Vagina (tissue), 2 donors: Measurements from ENCODE around the gene FBP1.

Experiments
- POLR2A ChIP-seq, 2 donors: fragments of 450-650 bp; IDR thresholded peaks; one replicate each; pipeline ENCODE4 v1.6.1; 2017; ENCODE audit warnings: antibody characterized with exemption in 2 of 2, mild to moderate bottlenecking in 2 of 2, moderate library complexity in 2 of 2
- TF ChIP-seq, protein P1 (sequence below), 3 experiments: fragments of 450-650 bp in 2 of 3; fragments of 200-600 bp in 1 of 3; sonication (generic) in 1 of 3; IDR thresholded peaks; one replicate each; pipeline ENCODE4 v1.5.1; 2017 to 2019; ENCODE audit warnings: antibody characterized with exemption in 3 of 3, mild to moderate bottlenecking in 2 of 3, moderate library complexity in 2 of 3

DNA sequence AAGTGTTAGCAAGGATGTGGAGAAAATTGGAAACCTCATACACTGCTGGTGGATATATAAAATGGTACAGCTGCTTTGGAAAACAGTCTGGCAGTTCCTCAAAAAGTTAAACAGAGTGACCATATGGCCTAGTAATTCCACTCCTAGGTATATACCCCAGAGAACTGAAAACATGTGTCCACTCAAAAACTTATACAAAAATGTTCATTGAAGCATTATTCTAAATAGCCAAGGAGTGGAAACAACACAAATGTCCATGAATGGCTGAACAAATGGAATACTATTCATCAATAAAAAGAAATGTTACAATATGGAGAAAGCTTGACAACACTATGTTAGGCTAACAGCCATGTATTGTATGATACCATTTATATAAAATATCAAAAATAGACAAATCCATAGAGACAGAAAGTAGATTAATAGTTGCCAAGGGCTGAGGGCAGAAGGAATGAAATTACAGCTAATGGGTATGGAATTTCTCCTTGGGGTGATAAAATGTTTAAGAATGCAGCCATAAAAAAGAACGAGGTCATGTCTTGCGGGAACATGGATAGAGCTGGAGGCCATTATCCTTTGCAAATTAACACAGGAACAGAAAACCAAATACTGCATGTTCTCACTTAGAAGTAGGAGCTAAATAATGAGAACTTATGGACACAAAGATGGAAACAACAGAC is 33.6 kb upstream of the FBP1 start:
- TF ChIP-seq, protein P1, sequence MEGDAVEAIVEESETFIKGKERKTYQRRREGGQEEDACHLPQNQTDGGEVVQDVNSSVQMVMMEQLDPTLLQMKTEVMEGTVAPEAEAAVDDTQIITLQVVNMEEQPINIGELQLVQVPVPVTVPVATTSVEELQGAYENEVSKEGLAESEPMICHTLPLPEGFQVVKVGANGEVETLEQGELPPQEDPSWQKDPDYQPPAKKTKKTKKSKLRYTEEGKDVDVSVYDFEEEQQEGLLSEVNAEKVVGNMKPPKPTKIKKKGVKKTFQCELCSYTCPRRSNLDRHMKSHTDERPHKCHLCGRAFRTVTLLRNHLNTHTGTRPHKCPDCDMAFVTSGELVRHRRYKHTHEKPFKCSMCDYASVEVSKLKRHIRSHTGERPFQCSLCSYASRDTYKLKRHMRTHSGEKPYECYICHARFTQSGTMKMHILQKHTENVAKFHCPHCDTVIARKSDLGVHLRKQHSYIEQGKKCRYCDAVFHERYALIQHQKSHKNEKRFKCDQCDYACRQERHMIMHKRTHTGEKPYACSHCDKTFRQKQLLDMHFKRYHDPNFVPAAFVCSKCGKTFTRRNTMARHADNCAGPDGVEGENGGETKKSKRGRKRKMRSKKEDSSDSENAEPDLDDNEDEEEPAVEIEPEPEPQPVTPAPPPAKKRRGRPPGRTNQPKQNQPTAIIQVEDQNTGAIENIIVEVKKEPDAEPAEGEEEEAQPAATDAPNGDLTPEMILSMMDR (IDR thresholded peaks at IDR 0.05) = no peak
- no peak for TF ChIP-seq POLR2A (IDR thresholded peaks at IDR 0.05)
